Measurements from ENCODE around the gene RAB13.

The RAB13 gene

GRCh38 chr1:153968972-153969371 is 17.2 kb downstream of the RAB13 start:
- Histone ChIP-seq H3K4me1 (ENCODE audit: control insufficient read depth, low read depth, low read length) (peaks cover 2% of the 10 kb centered on the region), H2BK15ac (replicated peaks; ENCODE audit: low read depth) (no peak overlapping the region), H3K4me2 (ENCODE audit: low read length) (no peak overlapping the region), H3K9ac (ENCODE audit: low read length) (no peak overlapping the region), H2BK5ac (ENCODE audit: low read length) (no peak overlapping the region), H4K8ac (ENCODE audit: low read depth, low read length) (no peak overlapping the region), H3K79me2 (ENCODE audit: control insufficient read depth, insufficient read depth, low read length) (no peaks in the 10 kb centered on the region), H3K56ac (ENCODE audit: low read length) (no peak overlapping the region), H2BK120ac (ENCODE audit: low read depth, low read length) (no peak overlapping the region), H4K5ac (ENCODE audit: low read length) (no peak overlapping the region), H2AK5ac (ENCODE audit: low read length) (no peak overlapping the region), H3K4ac (ENCODE audit: low read depth, low read length) (no peak overlapping the region), H3K36me3 (ENCODE audit: control insufficient read depth, insufficient read depth, low read length) (no peaks in the 10 kb centered on the region), H3K27ac (ENCODE audit: low read depth, low read length) (no peak overlapping the region), H3K4me3 (ENCODE audit: low read length) (no peak overlapping the region), H3K27me3 (ENCODE audit: insufficient read depth, low read length, poor library complexity) (no peaks in the 10 kb centered on the region), H3K18ac (ENCODE audit: low read length) (no peak overlapping the region), H3K23ac (ENCODE audit: low read length) (no peak overlapping the region), H3K79me1 (ENCODE audit: low read length) (peaks cover 2% of the 10 kb centered on the region)
- no peak for DNase-seq
- WGBS (ENCODE audit: extremely low coverage, insufficient coverage, low lambda C conversion rate) = no CpG with 5 or more reads among the region's 2 CpGs

GRCh38 chr1:153968408-153968807 is 17.7 kb downstream of the RAB13 start:
- H3K36me3 ChIP-seq (ENCODE audit: control insufficient read depth, insufficient read depth, low read length) = no peaks in the 10 kb centered on the region
- no peak overlapping the region for H2BK15ac ChIP-seq (replicated peaks; ENCODE audit: low read depth)
- H3K4me3 ChIP-seq (ENCODE audit: low read length) = no peak overlapping the region
- peaks cover 2% of the 10 kb centered on the region for H3K4me1 ChIP-seq (ENCODE audit: control insufficient read depth, low read depth, low read length)
- H3K27ac ChIP-seq (ENCODE audit: low read depth, low read length) = no peak overlapping the region
- no peak overlapping the region for H3K18ac ChIP-seq (ENCODE audit: low read length)
- H3K4ac ChIP-seq (ENCODE audit: low read depth, low read length) = peak overlapping the region; percentile 24
- H3K23ac ChIP-seq (ENCODE audit: low read length) = no peak overlapping the region
- peak overlapping the region; percentile 65 for H3K9ac ChIP-seq (ENCODE audit: low read length)
- peaks cover 2% of the 10 kb centered on the region for H3K79me1 ChIP-seq (ENCODE audit: low read length)
- no peak overlapping the region for H2BK120ac ChIP-seq (ENCODE audit: low read depth, low read length)
- H3K56ac ChIP-seq (ENCODE audit: low read length) = peak overlapping the region; percentile 82
- no peak for DNase-seq
- peak overlapping the region; percentile 57 for H3K4me2 ChIP-seq (ENCODE audit: low read length)
- H2BK5ac ChIP-seq (ENCODE audit: low read length) = no peak overlapping the region
- H2AK5ac ChIP-seq (ENCODE audit: low read length) = peak overlapping the region; percentile 3
- no peaks in the 10 kb centered on the region for H3K27me3 ChIP-seq (ENCODE audit: insufficient read depth, low read length, poor library complexity)
- H3K79me2 ChIP-seq (ENCODE audit: control insufficient read depth, insufficient read depth, low read length) = no peaks in the 10 kb centered on the region
- WGBS (ENCODE audit: extremely low coverage, insufficient coverage, low lambda C conversion rate) = no CpG with 5 or more reads among the region's 13 CpGs
- no peak overlapping the region for H4K8ac ChIP-seq (ENCODE audit: low read depth, low read length)
- no peak overlapping the region for H4K5ac ChIP-seq (ENCODE audit: low read length)

- no peak overlapping the region for H2AK5ac ChIP-seq (ENCODE audit: low read length)
- no peak overlapping the region for H2BK5ac ChIP-seq (ENCODE audit: low read length)
- peak overlapping the region; percentile 65 for H3K9ac ChIP-seq (ENCODE audit: low read length)
- H3K56ac ChIP-seq (ENCODE audit: low read length) = peak overlapping the region; percentile 82
- no peaks in the 10 kb centered on the region for H3K27me3 ChIP-seq (ENCODE audit: insufficient read depth, low read length, poor library complexity)
- peak overlapping the region; percentile 8 for H3K18ac ChIP-seq (ENCODE audit: low read length)
- H3K36me3 ChIP-seq (ENCODE audit: control insufficient read depth, insufficient read depth, low read length) = no peaks in the 10 kb centered on the region
- H3K79me2 ChIP-seq (ENCODE audit: control insufficient read depth, insufficient read depth, low read length) = peaks cover 3% of the 10 kb centered on the region
- no peak overlapping the region for H3K4me3 ChIP-seq (ENCODE audit: low read length)
- peak overlapping the region; percentile 57 for H3K4me2 ChIP-seq (ENCODE audit: low read length)
- no peak overlapping the region for H2BK15ac ChIP-seq (replicated peaks; ENCODE audit: low read depth)
- no peak for DNase-seq
- H3K23ac ChIP-seq (ENCODE audit: low read length) = no peak overlapping the region
- H3K4me1 ChIP-seq (ENCODE audit: control insufficient read depth, low read depth, low read length) = peaks cover 2% of the 10 kb centered on the region
- H3K4ac ChIP-seq (ENCODE audit: low read depth, low read length) = peak overlapping the region; percentile 24
- no peak overlapping the region for H2BK120ac ChIP-seq (ENCODE audit: low read depth, low read length)
- H3K27ac ChIP-seq (ENCODE audit: low read depth, low read length) = no peak overlapping the region
- no peak overlapping the region for H4K5ac ChIP-seq (ENCODE audit: low read length)
- peaks cover 2% of the 10 kb centered on the region for H3K79me1 ChIP-seq (ENCODE audit: low read length)
- WGBS (ENCODE audit: extremely low coverage, insufficient coverage, low lambda C conversion rate) = no CpG with 5 or more reads among the region's 8 CpGs
- H4K8ac ChIP-seq (ENCODE audit: low read depth, low read length) = no peak overlapping the region
Observed at GRCh38 chr1:153968000-153968363, 18.2 kb downstream of the RAB13 start.

- H3K4me3 ChIP-seq (ENCODE audit: low read length) = peak within 1 kb of the TSS; percentile 93
- no peak within 1 kb of the TSS for H2BK120ac ChIP-seq (ENCODE audit: low read depth, low read length)
- H2BK5ac ChIP-seq (ENCODE audit: low read length) = peak within 1 kb of the TSS; percentile 91
- peak within 1 kb of the TSS; percentile 100 for H3K9ac ChIP-seq (ENCODE audit: low read length)
- H3K23ac ChIP-seq (ENCODE audit: low read length) = peak within 1 kb of the TSS; percentile 89
- WGBS (ENCODE audit: extremely low coverage, insufficient coverage, low lambda C conversion rate) = no CpG with 5 or more reads among the region's 60 CpGs
- H2AK5ac ChIP-seq (ENCODE audit: low read length) = peak within 1 kb of the TSS; percentile 88
- H3K18ac ChIP-seq (ENCODE audit: low read length) = peak within 1 kb of the TSS; percentile 57
- H3K4ac ChIP-seq (ENCODE audit: low read depth, low read length) = peak within 1 kb of the TSS; percentile 24
- H3K4me1 ChIP-seq (ENCODE audit: control insufficient read depth, low read depth, low read length) = peaks cover 2% of the 10 kb centered on the region
- DNase-seq = peak; percentile 99
- H3K27ac ChIP-seq (ENCODE audit: low read depth, low read length) = peak within 1 kb of the TSS; percentile 89
- H4K5ac ChIP-seq (ENCODE audit: low read length) = peak within 1 kb of the TSS; percentile 64
- no peak within 1 kb of the TSS for H2BK15ac ChIP-seq (replicated peaks; ENCODE audit: low read depth)
- no peaks in the 10 kb centered on the region for H3K27me3 ChIP-seq (ENCODE audit: insufficient read depth, low read length, poor library complexity)
- H3K36me3 ChIP-seq (ENCODE audit: control insufficient read depth, insufficient read depth, low read length) = no peaks in the 10 kb centered on the region
- H3K4me2 ChIP-seq (ENCODE audit: low read length) = peak within 1 kb of the TSS; percentile 99
- H3K79me1 ChIP-seq (ENCODE audit: low read length) = peaks cover 4% of the 10 kb centered on the region
- no peak within 1 kb of the TSS for H4K8ac ChIP-seq (ENCODE audit: low read depth, low read length)
- peaks cover 9% of the 10 kb centered on the region for H3K79me2 ChIP-seq (ENCODE audit: control insufficient read depth, insufficient read depth, low read length)
- peak within 1 kb of the TSS; percentile 100 for H3K56ac ChIP-seq (ENCODE audit: low read length)
Observed at GRCh38 chr1:153967107-153967999, 18.8 kb downstream of the RAB13 start, which contains the start of gene CREB3L4. TSS of gene CREB3L4 (plus strand) at chr1:153967902. CDS start at chr1:153968526, 624 bp downstream.

GRCh38 chr1:153963850-153964331 is 22.2 kb downstream of the RAB13 start:
- peak; percentile 96 for DNase-seq
- peaks cover 5% of the 10 kb centered on the region for H3K4me1 ChIP-seq (ENCODE audit: control insufficient read depth, low read depth, low read length)
- H3K36me3 ChIP-seq (ENCODE audit: control insufficient read depth, insufficient read depth, low read length) = peaks cover 7% of the 10 kb centered on the region
- peak overlapping the region; percentile 83 for H3K4ac ChIP-seq (ENCODE audit: low read depth, low read length)
- no peak overlapping the region for H3K23ac ChIP-seq (ENCODE audit: low read length)
- peak overlapping the region; percentile 15 for H2AK5ac ChIP-seq (ENCODE audit: low read length)
- H3K27me3 ChIP-seq (ENCODE audit: insufficient read depth, low read length, poor library complexity) = no peaks in the 10 kb centered on the region
- no peak overlapping the region for H4K5ac ChIP-seq (ENCODE audit: low read length)
- H3K79me1 ChIP-seq (ENCODE audit: low read length) = peaks cover 10% of the 10 kb centered on the region
- peak overlapping the region; percentile 39 for H3K4me2 ChIP-seq (ENCODE audit: low read length)
- H3K27ac ChIP-seq (ENCODE audit: low read depth, low read length) = peak overlapping the region; percentile 83
- H2BK15ac ChIP-seq (replicated peaks; ENCODE audit: low read depth) = no peak overlapping the region
- peak overlapping the region; percentile 3 for H3K18ac ChIP-seq (ENCODE audit: low read length)
- H3K4me3 ChIP-seq (ENCODE audit: low read length) = peak overlapping the region; percentile 57
- peak overlapping the region; percentile 29 for H2BK120ac ChIP-seq (ENCODE audit: low read depth, low read length)
- no CpG with 5 or more reads among the region's 22 CpGs for WGBS (ENCODE audit: extremely low coverage, insufficient coverage, low lambda C conversion rate)
- peaks cover 28% of the 10 kb centered on the region for H3K79me2 ChIP-seq (ENCODE audit: control insufficient read depth, insufficient read depth, low read length)
- peak overlapping the region; percentile 93 for H3K56ac ChIP-seq (ENCODE audit: low read length)
- peak overlapping the region; percentile 66 for H2BK5ac ChIP-seq (ENCODE audit: low read length)
- H4K8ac ChIP-seq (ENCODE audit: low read depth, low read length) = no peak overlapping the region
- peak overlapping the region; percentile 84 for H3K9ac ChIP-seq (ENCODE audit: low read length)
